H1 (cell line): ENCODE results near the gene KCNMA1. TPM values are rescaled to one million over a fixed set of nuclear protein-coding genes. Genes with fewer than 3 reads are reported as not detected.

Experiments used
- CTCF ChIA-PET: fragments of 300-600 bp; sonication (Branson Sonifier 250); formaldehyde crosslinking; loops from one replicate; lab custom pipeline; 2021; ENCODE audit not compliant: partially characterized antibody; lab: Charles Lee
- POLR2A ChIA-PET: fragments of 300-600 bp; sonication (Branson Sonifier 250); formaldehyde crosslinking; loops from one replicate; lab custom pipeline; 2021; ENCODE audit warnings: inconsistent platforms; ENCODE audit not compliant: partially characterized antibody; lab: Charles Lee
- DNase-seq, 2 experiments: peaks; one replicate each; pipeline versions ENCODE4 v3.0.0 to v3.0.0-alpha.2; 2010 to 2022; ENCODE audit warnings: low spot score in 2 of 2, low read depth in 1 of 2, mixed read lengths in 1 of 2
- FAIRE-seq: peaks from 2 replicates; lab custom pipeline; 2011; peaks lifted over from hg19 to GRCh38; lab: Jason Lieb, UNC
- H2AFZ ChIP-seq: 2 replicates; pipeline ENCODE4 v1.8.1; 2012; ENCODE audit warnings: low read length, inconsistent platforms
- H2AK5ac ChIP-seq: 2 replicates; pipeline ENCODE4 v1.6.1; 2013; ENCODE audit warnings: low read depth, low read length
- H2BK120ac ChIP-seq: replicated peaks from 2 replicates; pipeline ENCODE3; 2013; ENCODE audit warnings: low read depth, low read length, inconsistent platforms
- H2BK12ac ChIP-seq: 2 replicates; pipeline ENCODE4 v1.6.1; 2013; ENCODE audit warnings: low read depth, low read length
- H2BK15ac ChIP-seq: 2 replicates; pipeline ENCODE4 v1.6.1; 2013; ENCODE audit warnings: low read length
- H2BK20ac ChIP-seq: 2 replicates; pipeline ENCODE4 v1.6.1; 2013; ENCODE audit warnings: low read length
- H2BK5ac ChIP-seq: 2 replicates; pipeline ENCODE4 v1.6.1; 2013; ENCODE audit warnings: low read depth, low read length
- H3K14ac ChIP-seq: 2 replicates; pipeline ENCODE4 v1.6.1; 2013; ENCODE audit warnings: inconsistent platforms; ENCODE audit not compliant: insufficient read length
- H3K18ac ChIP-seq: 2 replicates; pipeline ENCODE4 v1.6.1; 2013; ENCODE audit warnings: low read length; ENCODE audit errors: extremely low read depth
- H3K23ac ChIP-seq: 2 replicates; pipeline ENCODE4 v1.6.1; 2013; ENCODE audit warnings: inconsistent platforms; ENCODE audit not compliant: insufficient read length
- H3K23me2 ChIP-seq: 2 replicates; pipeline ENCODE4 v1.6.1; 2013; ENCODE audit warnings: low read depth, low read length
- H3K27ac ChIP-seq: 2 replicates; pipeline ENCODE4 v1.6.1; 2011; ENCODE audit warnings: low read depth, low read length, inconsistent platforms
- H3K27me3 ChIP-seq, 4 experiments: replicated peaks in 1 of 4; 1 replicate in 1 of 4; 2 replicates in 3 of 4; pipeline versions ENCODE4 v1.6.1 to v1.8.1; 2011 to 2013; ENCODE audit warnings: low read length in 3 of 4, mild to moderate bottlenecking in 3 of 4, inconsistent platforms in 2 of 4, mixed read lengths in 2 of 4, moderate library complexity in 1 of 4; ENCODE audit not compliant: control insufficient read depth in 3 of 4, insufficient read depth in 3 of 4; ENCODE audit errors: extremely low read depth in 1 of 4
- H3K36me3 ChIP-seq, 4 experiments: 2 replicates each; pipeline versions ENCODE4 v1.6.1 to v1.8.1; 2011 to 2013; ENCODE audit warnings: mild to moderate bottlenecking in 4 of 4, low read length in 3 of 4, moderate library complexity in 2 of 4, control low read depth in 1 of 4, inconsistent platforms in 1 of 4; ENCODE audit not compliant: insufficient read depth in 4 of 4, control insufficient read depth in 2 of 4
- H3K4ac ChIP-seq: replicated peaks from 2 replicates; pipeline ENCODE3; 2013; ENCODE audit warnings: low read length, low read depth, mixed read lengths, inconsistent platforms; ENCODE audit not compliant: insufficient read length
- H3K4me1 ChIP-seq, 4 experiments: replicated peaks in 1 of 4; 1 replicate in 1 of 4; 2 replicates in 3 of 4; pipeline versions ENCODE4 v1.6.1 to v1.8.1; 2011 to 2013; ENCODE audit warnings: low read length in 3 of 4, inconsistent platforms in 2 of 4, mixed read lengths in 1 of 4; ENCODE audit not compliant: insufficient read depth in 4 of 4, control insufficient read depth in 3 of 4
- H3K4me2 ChIP-seq, 2 experiments: 2 replicates each; pipeline versions ENCODE4 v1.6.1 to v1.8.1; 2011 to 2013; ENCODE audit warnings: low read depth in 2 of 2, low read length in 2 of 2, control low read depth in 1 of 2, inconsistent platforms in 1 of 2, mild to moderate bottlenecking in 1 of 2; ENCODE audit not compliant: insufficient read depth in 1 of 2
- H3K4me3 ChIP-seq, 4 experiments: fragments of 200-600, 300-600 bp in 1 of 4; sonication (generic), shearing (Covaris generic), sonication (Bioruptor Twin) in 1 of 4; 2 replicates each; pipeline versions ENCODE4 v1.5.1 to v1.8.1; 2011 to 2016; ENCODE audit warnings: low read length in 4 of 4, low read depth in 3 of 4, control low read depth in 2 of 4, inconsistent platforms in 2 of 4, mild to moderate bottlenecking in 2 of 4, mixed read lengths in 1 of 4, moderate library complexity in 1 of 4; ENCODE audit not compliant: insufficient read depth in 2 of 4; ENCODE audit errors: extremely low read depth in 1 of 4
- H3K56ac ChIP-seq: replicated peaks from 2 replicates; pipeline ENCODE3; 2013; ENCODE audit warnings: low read depth, mild to moderate bottlenecking, mixed read lengths, low read length, inconsistent platforms; ENCODE audit not compliant: insufficient read length
- H3K79me1 ChIP-seq: 2 replicates; pipeline ENCODE4 v1.6.1; 2013; ENCODE audit warnings: low read depth, low read length, control low read depth
- H3K79me2 ChIP-seq, 2 experiments: 2 replicates each; pipeline versions ENCODE4 v1.6.1 to v1.8.1; 2012 to 2013; ENCODE audit warnings: low read length in 2 of 2, mild to moderate bottlenecking in 2 of 2, inconsistent platforms in 1 of 2; ENCODE audit not compliant: insufficient read depth in 2 of 2, control insufficient read depth in 1 of 2
- H3K9ac ChIP-seq, 4 experiments: replicated peaks in 1 of 4; 1 replicate in 1 of 4; 2 replicates in 3 of 4; pipeline versions ENCODE4 v1.6.1 to v1.8.1; 2011 to 2013; ENCODE audit warnings: low read depth in 3 of 4, low read length in 3 of 4, control low read depth in 2 of 4, mild to moderate bottlenecking in 2 of 4, moderate library complexity in 2 of 4, inconsistent platforms in 1 of 4; ENCODE audit errors: extremely low read depth in 1 of 4
- H3K9me3 ChIP-seq, 2 experiments: 2 replicates each; pipeline versions ENCODE4 v1.6.1 to v1.8.1; 2012 to 2013; ENCODE audit warnings: mild to moderate bottlenecking in 2 of 2, moderate library complexity in 2 of 2, control low read depth in 1 of 2, inconsistent platforms in 1 of 2, low read depth in 1 of 2, low read length in 1 of 2, mixed read lengths in 1 of 2; ENCODE audit not compliant: insufficient read depth in 2 of 2
- H4K20me1 ChIP-seq, 2 experiments: replicated peaks in 1 of 2; 2 replicates each; pipeline versions ENCODE3 to v1.8.1; 2011 to 2013; ENCODE audit warnings: inconsistent platforms in 2 of 2, low read length in 2 of 2, mild to moderate bottlenecking in 1 of 2; ENCODE audit not compliant: insufficient read depth in 2 of 2, control insufficient read depth in 1 of 2
- H4K5ac ChIP-seq: 2 replicates; pipeline ENCODE4 v1.6.1; 2013; ENCODE audit warnings: low read length, low read depth, mixed read lengths, inconsistent platforms; ENCODE audit not compliant: insufficient read length
- H4K8ac ChIP-seq: 2 replicates; pipeline ENCODE4 v1.8.0; 2013; ENCODE audit warnings: mild to moderate bottlenecking, moderate library complexity, low read length, inconsistent platforms; ENCODE audit not compliant: insufficient read depth; ENCODE audit errors: extremely low read depth
- H4K91ac ChIP-seq: replicated peaks from 2 replicates; pipeline ENCODE3; 2013; ENCODE audit warnings: low read length, mixed read lengths, inconsistent platforms; ENCODE audit not compliant: insufficient read length
- CREB1 ChIP-seq: IDR thresholded peaks from 2 replicates; pipeline ENCODE4 v1.6.1; 2012; ENCODE audit warnings: inconsistent platforms
- CTCF ChIP-seq, 3 experiments: IDR thresholded peaks; 1 replicate in 2 of 3; 2 replicates in 1 of 3; pipeline versions ENCODE4 v1.5.1 to v1.6.1; 2011; ENCODE audit warnings: low read length in 3 of 3, mild to moderate bottlenecking in 3 of 3, inconsistent platforms in 2 of 3, low read depth in 1 of 3, moderate library complexity in 1 of 3; ENCODE audit not compliant: insufficient read depth in 1 of 3; ENCODE audit errors: control extremely low read depth in 1 of 3
- HDAC2 ChIP-seq, 2 experiments: fragments of 300-600 bp in 1 of 2; sonication (generic) in 1 of 2; IDR thresholded peaks; 2 replicates each; pipeline ENCODE4 v1.6.1; 2011 to 2012; ENCODE audit warnings: low read depth in 2 of 2, low read length in 2 of 2, mild to moderate bottlenecking in 2 of 2, moderate library complexity in 2 of 2, borderline replicate concordance in 1 of 2, inconsistent platforms in 1 of 2
- HDAC6 ChIP-seq: IDR thresholded peaks from one replicate; pipeline ENCODE4 v1.7.1; 2012; ENCODE audit warnings: low read depth, mild to moderate bottlenecking, inconsistent platforms, low read length, moderate library complexity
- SIN3A ChIP-seq, 2 experiments: IDR thresholded peaks in 1 of 2; conservative IDR thresholded peaks in 1 of 2; 2 replicates each; pipeline ENCODE4 v1.6.1; 2011 to 2012; ENCODE audit warnings: low read length in 2 of 2, improper control_type of control experiment in 1 of 2, low read depth in 1 of 2, mild to moderate bottlenecking in 1 of 2
- SUZ12 ChIP-seq: fragments of 200-600 bp; sonication (generic); IDR thresholded peaks from 2 replicates; pipeline ENCODE4 v1.6.1; 2012; ENCODE audit warnings: mild to moderate bottlenecking, inconsistent platforms, low read length, moderate library complexity, mixed read lengths
- ZNF274 ChIP-seq: IDR thresholded peaks from 2 replicates; pipeline ENCODE4 v1.7.0; 2012; ENCODE audit warnings: low read length, borderline replicate concordance; ENCODE audit errors: extremely low read depth
- WGBS, 2 experiments: shearing (Covaris generic) in 1 of 2; methylation state at CpG; one replicate each; pipeline versions ENCODE4 v1.1.6 to v1.1.7; 2013 to 2015; ENCODE audit warnings: low lambda C conversion rate in 2 of 2, mixed read lengths in 2 of 2, inconsistent platforms in 1 of 2, low coverage in 1 of 2, missing lambda C conversion rate in 1 of 2; ENCODE audit not compliant: insufficient replicate concordance in 2 of 2, insufficient coverage in 1 of 2, insufficient read length in 1 of 2; ENCODE audit errors: extremely low coverage in 1 of 2, missing lambda C conversion rate in 1 of 2; 5-methylcytosine and 5-hydroxymethylcytosine counted together
- polyA plus RNA-seq, 7 experiments: library from polyadenylated mRNA; depleted of rRNA in 3 of 7; stranded (reverse) in 5 of 7; unstranded in 2 of 7; fragments of >200 nt in 5 of 7; fragments of 200-250 nt in 2 of 7; gene quantifications; 1 replicate in 5 of 7; 2 replicates in 1 of 7; 4 replicates in 1 of 7; pipeline versions ENCODE4 v1.2.1 to v1.2.3, GENCODE V29; 2011 to 2013; ENCODE audit warnings: missing spikeins in 2 of 7, mixed read lengths in 2 of 7
- total RNA-seq: library from RNA; stranded (reverse); fragmentation: NEBNext Ultra II Directional; extraction: Animal tissue kit (Norgen Biotek cat#: 25700); gene quantifications from 2 replicates; pipeline ENCODE4 v1.2.1, GENCODE V29; 2021
- TF ChIP-seq, protein P1 (sequence below): IDR thresholded peaks from 2 replicates; pipeline ENCODE4 v1.6.1; 2011; ENCODE audit warnings: low read length, improper control_type of control experiment

Gene KCNMA1
- total and polyA plus RNA-seq, 2 of the 8 experiments (the other 6 are each of a cell fraction or from before 2014, with no cell fraction given): 10.2 to 11.1 TPM

- Histone ChIP-seq H4K20me1 (no peaks in the 10 kb centered on the region), H4K8ac (no peak overlapping the region), H3K18ac (no peak overlapping the region), H3K4ac (no peak overlapping the region), H3K9ac (no peak overlapping the region), H3K56ac (no peak overlapping the region), H2BK20ac (no peak overlapping the region), H3K23ac (no peak overlapping the region), H3K14ac (no peak overlapping the region)
- POLR2A ChIA-PET: no interaction called here
- DNase-seq: no peak
- TF ChIP-seq HDAC6 (no peak), SIN3A (conservative IDR thresholded peaks at IDR 0.05 in 1 of 2, IDR thresholded peaks at IDR 0.05 in 1 of 2; ENCODE audit: low read depth in 1 of 2, low read length in 2 of 2) (no peak), SUZ12 (no peak), ZNF274 (no peak), CTCF (IDR thresholded peaks at IDR 0.05; ENCODE audit: control extremely low read depth in 1 of 3, insufficient read depth in 1 of 3, low read depth in 1 of 3, low read length in 3 of 3) (no peak), CREB1 (no peak), HDAC2 (IDR thresholded peaks at IDR 0.05; ENCODE audit: borderline replicate concordance in 1 of 2, low read depth in 2 of 2, low read length in 2 of 2) (no peak)
- TF ChIP-seq, protein P1, sequence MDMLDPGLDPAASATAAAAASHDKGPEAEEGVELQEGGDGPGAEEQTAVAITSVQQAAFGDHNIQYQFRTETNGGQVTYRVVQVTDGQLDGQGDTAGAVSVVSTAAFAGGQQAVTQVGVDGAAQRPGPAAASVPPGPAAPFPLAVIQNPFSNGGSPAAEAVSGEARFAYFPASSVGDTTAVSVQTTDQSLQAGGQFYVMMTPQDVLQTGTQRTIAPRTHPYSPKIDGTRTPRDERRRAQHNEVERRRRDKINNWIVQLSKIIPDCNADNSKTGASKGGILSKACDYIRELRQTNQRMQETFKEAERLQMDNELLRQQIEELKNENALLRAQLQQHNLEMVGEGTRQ: no peak
- TF ChIP-seq, all 59 proteins: peak for 0
- Histone ChIP-seq H2BK15ac (no peak overlapping the region), H3K23me2 (no peaks in the 10 kb centered on the region; the same call in 1 of the 2 replicates), H2BK120ac (no peak overlapping the region), H3K36me3 (no peaks in the 10 kb centered on the region), H4K5ac (no peak overlapping the region), H3K27me3 (no peaks in the 10 kb centered on the region), H3K4me3 (no peak overlapping the region), H2BK5ac (no peak overlapping the region), H2BK12ac (no peak overlapping the region), H2AFZ (no peak overlapping the region), H3K27ac (no peak overlapping the region), H2AK5ac (no peak overlapping the region), H3K79me1 (no peaks in the 10 kb centered on the region), H3K4me2 (no peak overlapping the region), H4K91ac (no peak overlapping the region), H3K79me2 (no peaks in the 10 kb centered on the region), H3K4me1 (no peaks in the 10 kb centered on the region), H3K9me3 (peaks cover 9 to 13% of the 10 kb centered on the region in 2 experiments)
- 90% methylated on average over 8 of the region's 8 CpGs; no CpG with 5 or more reads in 1 of the 2 experiments for WGBS, 2 experiments
- FAIRE-seq: no peak
- CTCF ChIA-PET: no interaction called here
Measured at GRCh38 chr10:76840802-76841201, 796.8 kb downstream of the KCNMA1 start.
